ENCODE measurements around the gene EFNA1. TPM values are rescaled to one million over a fixed set of nuclear protein-coding genes. Genes with fewer than 3 reads are reported as not detected.
A peak's percentile ranks its signal among the peaks of the same experiment; 100 is the strongest.

EFNA1 gene
- total and polyA plus RNA-seq, 2 of the 13 experiments (the other 11 are each of a cell fraction or from before 2014, with no cell fraction given): 81.8 to 874 TPM

- TF ChIP-seq, protein P1, sequence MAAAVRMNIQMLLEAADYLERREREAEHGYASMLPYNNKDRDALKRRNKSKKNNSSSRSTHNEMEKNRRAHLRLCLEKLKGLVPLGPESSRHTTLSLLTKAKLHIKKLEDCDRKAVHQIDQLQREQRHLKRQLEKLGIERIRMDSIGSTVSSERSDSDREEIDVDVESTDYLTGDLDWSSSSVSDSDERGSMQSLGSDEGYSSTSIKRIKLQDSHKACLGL (CRISPR knock-in tag; IDR thresholded peaks at IDR 0.05): peak; percentile 45; the same call in 1 of the 2 replicates
- TF ChIP-seq MNT (IDR thresholded peaks at IDR 0.05) (peak; percentile 80), ZNF816 (CRISPR knock-in tag; IDR thresholded peaks at IDR 0.05; ENCODE audit: borderline replicate concordance) (no peak), BCLAF1 (IDR thresholded peaks at IDR 0.05) (no peak), ZNF878 (CRISPR knock-in tag; IDR thresholded peaks at IDR 0.05) (peak; percentile 22; the same call in 1 of the 2 replicates), POGK (CRISPR knock-in tag; conservative IDR thresholded peaks at IDR 0.05) (0 out of 2 replicates have a peak, but pooled peaks have one; percentile 43), DMAP1 (CRISPR knock-in tag; IDR thresholded peaks at IDR 0.05) (no peak), STAT5B (CRISPR knock-in tag; IDR thresholded peaks at IDR 0.05) (no peak), HOXA3 (CRISPR knock-in tag; IDR thresholded peaks at IDR 0.05) (peak; percentile 12; the same call in 1 of the 2 replicates), ZNF326 (CRISPR knock-in tag; IDR thresholded peaks at IDR 0.05; ENCODE audit: borderline replicate concordance) (no peak), ZNF850 (CRISPR knock-in tag; conservative IDR thresholded peaks at IDR 0.05) (no peak), ADNP (CRISPR knock-in tag; IDR thresholded peaks at IDR 0.05) (no peak), HOXA5 (CRISPR knock-in tag; IDR thresholded peaks at IDR 0.05) (no peak), ARNT2 (CRISPR knock-in tag; IDR thresholded peaks at IDR 0.05; ENCODE audit: low read depth) (peak; percentile 53; the same call in 1 of the 2 replicates), ZNF766 (CRISPR knock-in tag; IDR thresholded peaks at IDR 0.05; ENCODE audit: borderline replicate concordance) (no peak), ZNF776 (CRISPR knock-in tag; IDR thresholded peaks at IDR 0.05) (0 out of 2 replicates have a peak, but pooled peaks have one; percentile 31), HNRNPLL (IDR thresholded peaks at IDR 0.05; ENCODE audit: low read depth, low read length, poor library complexity, severe bottlenecking) (peak; percentile 45), ZFP91 (CRISPR knock-in tag; IDR thresholded peaks at IDR 0.05; ENCODE audit: borderline replicate concordance) (0 out of 2 replicates have a peak, but pooled peaks have one; percentile 20)
- TF ChIP-seq, protein P2, sequence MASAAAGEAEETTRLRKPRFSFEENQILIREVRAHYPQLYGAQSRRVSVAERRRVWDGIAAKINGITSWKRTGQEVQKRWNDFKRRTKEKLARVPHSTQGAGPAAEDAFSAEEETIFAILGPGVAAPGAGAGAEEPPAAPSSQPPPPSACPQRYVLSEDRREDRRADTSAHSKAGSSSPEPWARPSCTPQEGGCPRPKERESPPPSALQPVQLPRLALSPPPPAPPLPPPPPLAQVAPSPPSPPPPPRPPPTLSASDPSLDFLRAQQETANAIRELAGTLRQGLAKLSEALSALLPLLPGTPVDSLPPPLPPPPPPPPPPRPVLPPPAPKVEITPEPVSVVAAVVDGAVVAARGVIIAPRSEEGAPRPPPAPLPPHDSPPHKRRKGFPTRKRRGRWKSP (CRISPR knock-in tag; IDR thresholded peaks at IDR 0.05): peak; percentile 25; the same call in 1 of the 2 replicates
Observed at GRCh38 chr1:155080312-155081228, 47.1 kb upstream of the EFNA1 start (continued).

Measured in HepG2 (cell line).